DMS153 treated with DMSO at 0.1 percent for 48 hours (cell line): ENCODE results near the gene SLC35G6.
"Not testable (repeated sequence)": the region's sequence is repeated elsewhere in the genome, so short reads cannot be mapped to it uniquely, and the experiment has no call there.

Experiments used
- DNase-seq: peaks from one replicate; lab custom pipeline; 2025; ENCODE audit not compliant: unreplicated experiment; lab: John Stamatoyannopoulos, UW

Gene SLC35G6

GRCh38 chr17:7478276-7479212 is 2.7 kb upstream of the SLC35G6 start:
- DNase-seq = no peak

- DNase-seq = no peak
Observed at GRCh38 chr17:7479213-7480088, 1.8 kb upstream of the SLC35G6 start, which contains the start of gene ZBTB4. Gene ZBTB4, minus strand, starts transcription at chr17:7479631. Its CDS starts 12,830 bp downstream, at chr17:7466801.

DNA sequence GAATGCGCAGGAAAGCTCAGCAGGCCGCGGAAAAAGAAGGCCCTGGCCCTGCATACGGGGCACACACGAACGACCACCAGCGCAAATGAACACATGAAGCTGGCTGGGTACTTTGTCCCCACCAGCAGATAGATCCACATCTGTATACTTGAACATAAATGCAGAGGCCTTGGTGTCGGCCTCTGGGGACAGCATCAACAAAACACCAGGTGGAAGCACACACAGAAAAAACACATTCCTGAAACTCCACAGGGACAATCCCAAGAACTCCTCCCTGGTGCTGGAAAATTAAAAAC is 1.2 kb upstream of the SLC35G6 start:
- DNase-seq = no peak

GRCh38 chr17:7481842-7482741 is 846 bp downstream of the SLC35G6 start:
- not testable (repeated sequence) for DNase-seq

DNA sequence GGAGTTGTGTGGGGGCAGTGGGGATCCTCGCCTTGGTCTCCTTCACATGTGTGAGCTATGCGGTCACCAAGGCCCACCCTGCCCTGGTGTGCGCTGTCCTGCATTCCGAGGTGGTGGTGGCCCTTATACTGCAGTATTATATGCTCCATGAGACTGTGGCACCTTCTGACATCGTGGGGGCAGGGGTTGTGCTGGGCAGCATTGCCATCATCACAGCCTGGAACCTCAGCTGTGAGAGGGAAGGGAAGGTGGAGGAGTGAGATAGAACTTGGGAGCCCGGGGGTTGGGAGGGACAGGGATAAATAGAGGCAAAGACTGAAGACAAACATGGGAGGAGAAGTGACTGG is 1.5 kb downstream of the SLC35G6 start:
- DNase-seq = not testable (repeated sequence)

DNA sequence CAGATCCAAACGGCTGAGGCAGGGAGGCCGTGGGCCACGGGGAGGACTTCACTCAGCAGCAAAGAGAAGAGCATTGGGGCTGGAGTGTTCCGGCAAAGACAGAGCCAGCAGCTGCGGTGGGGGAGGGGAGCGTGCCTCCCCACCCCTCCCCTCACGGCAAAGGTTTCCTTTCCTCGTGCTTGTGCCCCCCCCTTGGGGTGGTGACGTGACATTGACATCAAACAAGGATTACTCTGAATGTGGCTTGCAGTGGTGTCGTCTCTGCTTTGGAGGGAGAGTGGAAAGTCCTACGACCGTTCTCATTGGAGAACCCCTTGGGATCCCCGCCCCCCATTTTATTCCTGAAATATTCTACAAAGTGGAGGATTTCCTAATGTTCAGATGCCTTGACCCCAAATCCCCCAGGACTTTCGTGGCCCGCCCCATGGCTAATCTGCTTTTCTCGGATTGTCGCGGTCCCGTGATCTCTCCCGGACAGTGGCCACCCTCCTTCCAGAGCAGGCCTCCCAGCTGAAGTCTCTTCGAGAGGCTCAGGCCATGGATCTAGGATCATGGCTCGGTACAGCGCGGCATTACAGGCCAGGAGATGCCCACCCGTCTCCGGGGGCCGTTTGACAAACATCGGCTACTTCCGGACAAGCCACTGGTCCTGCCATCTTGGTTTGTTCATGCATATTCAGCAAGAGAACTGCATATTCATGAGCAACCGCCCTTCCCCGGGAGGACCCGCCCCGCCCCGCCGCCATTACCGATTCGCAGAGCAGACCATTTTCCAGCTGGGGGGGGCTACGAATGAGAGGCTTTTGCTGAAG is 2.2 kb downstream of the SLC35G6 start:
- DNase-seq = peak; percentile 45

DNA sequence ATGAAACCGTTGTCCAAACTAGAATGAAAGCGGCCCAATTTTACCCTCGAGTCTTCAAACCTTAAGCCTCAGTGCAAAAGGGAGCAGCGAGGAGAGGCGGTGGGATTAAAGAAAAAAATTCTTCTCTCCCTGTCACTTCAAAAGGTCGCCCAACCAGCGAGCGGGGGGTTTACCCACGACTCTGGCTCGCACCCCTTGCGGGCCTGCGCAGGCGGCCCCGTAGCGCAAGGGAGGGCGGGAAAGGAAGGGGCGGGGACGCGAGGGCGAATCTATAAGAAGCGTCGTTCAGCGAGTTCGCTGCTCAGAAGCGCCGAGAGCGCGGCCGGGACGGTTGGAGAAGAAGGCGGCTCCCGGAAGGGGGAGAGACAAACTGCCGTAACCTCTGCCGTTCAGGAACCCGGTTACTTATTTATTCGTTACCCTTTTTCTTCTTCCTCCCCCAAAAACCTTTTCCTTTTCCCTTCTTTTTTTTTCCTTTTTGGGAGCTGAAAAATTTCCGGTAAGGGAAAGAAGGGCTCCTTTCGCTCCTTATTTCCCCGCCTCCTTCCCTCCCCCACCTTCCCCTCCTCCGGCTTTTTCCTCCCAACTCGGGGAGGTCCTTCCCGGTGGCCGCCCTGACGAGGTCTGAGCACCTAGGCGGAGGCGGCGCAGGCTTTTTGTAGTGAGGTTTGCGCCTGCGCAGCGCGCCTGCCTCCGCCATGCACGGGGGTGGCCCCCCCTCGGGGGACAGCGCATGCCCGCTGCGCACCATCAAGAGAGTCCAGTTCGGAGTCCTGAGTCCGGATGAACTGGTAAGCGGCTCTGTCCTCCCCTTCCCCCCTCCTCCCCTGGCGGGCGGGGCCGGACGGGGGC is 3.0 kb downstream of the SLC35G6 start, which contains the start of gene POLR2A:
Gene POLR2A (plus strand): TSS at position 300 of the 852 bp plus-strand sequence.
- DNase-seq = peak; percentile 48

- DNase-seq = no peak
Observed at GRCh38 chr17:7484919-7485377, 3.7 kb downstream of the SLC35G6 start.

- DNase-seq = no peak
Observed at GRCh38 chr17:7486181-7486580, 4.9 kb downstream of the SLC35G6 start.

DNA sequence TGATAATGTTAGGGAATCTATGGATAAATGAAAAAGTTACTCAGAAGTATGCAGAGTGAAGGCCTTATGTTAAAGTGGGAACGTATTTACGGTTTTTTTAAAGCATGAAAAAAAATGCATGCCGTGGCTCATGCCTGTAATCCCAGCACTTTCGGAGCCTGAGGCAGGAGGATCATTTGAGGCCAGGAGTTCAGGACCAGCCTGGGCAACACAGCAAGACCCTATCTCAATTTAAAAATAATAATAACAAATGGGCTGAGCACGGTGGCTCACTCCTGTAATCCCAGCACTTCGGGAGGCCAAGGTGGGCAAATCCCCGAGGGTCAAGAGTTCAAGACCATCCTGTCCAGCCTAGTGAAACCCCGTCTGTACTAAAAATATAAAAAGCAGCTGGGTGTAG is 8.9 kb downstream of the SLC35G6 start:
- DNase-seq = no peak

- no peak for DNase-seq
Observed at GRCh38 chr17:7491583-7491982, 10.3 kb downstream of the SLC35G6 start.

- no peak for DNase-seq
Observed at GRCh38 chr17:7493941-7494340, 12.7 kb downstream of the SLC35G6 start.

GRCh38 chr17:7495906-7496434 is 14.7 kb downstream of the SLC35G6 start:
- DNase-seq = no peak

DNA sequence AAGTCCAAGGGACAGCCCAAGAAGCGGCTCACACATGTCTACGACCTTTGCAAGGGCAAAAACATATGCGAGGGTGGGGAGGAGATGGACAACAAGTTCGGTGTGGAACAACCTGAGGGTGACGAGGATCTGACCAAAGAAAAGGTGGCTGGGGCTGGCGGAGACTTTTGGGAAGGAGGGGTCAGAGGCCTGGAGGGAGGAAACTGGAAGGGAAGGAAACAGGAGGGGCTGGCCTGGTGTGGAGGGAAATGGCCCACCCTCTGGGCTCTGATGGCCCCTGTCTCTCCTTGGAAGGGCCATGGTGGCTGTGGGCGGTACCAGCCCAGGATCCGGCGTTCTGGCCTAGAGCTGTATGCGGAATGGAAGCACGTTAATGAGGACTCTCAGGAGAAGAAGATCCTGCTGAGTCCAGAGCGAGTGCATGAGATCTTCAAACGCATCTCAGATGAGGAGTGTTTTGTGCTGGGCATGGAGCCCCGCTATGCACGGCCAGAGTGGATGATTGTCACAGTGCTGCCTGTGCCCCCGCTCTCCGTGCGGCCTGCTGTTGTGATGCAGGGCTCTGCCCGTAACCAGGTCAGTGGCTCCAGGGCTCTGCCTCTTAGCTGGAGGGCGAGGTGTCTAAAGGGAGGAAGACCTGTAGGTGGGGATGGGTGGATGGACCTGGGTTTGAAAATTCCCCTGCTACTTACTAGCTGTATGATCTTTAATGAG is 15.4 kb downstream of the SLC35G6 start:
- no peak for DNase-seq

GRCh38 chr17:7497228-7497627 is 16.0 kb downstream of the SLC35G6 start:
- DNase-seq = no peak

GRCh38 chr17:7497636-7498035 is 16.4 kb downstream of the SLC35G6 start:
- no peak for DNase-seq

DNA sequence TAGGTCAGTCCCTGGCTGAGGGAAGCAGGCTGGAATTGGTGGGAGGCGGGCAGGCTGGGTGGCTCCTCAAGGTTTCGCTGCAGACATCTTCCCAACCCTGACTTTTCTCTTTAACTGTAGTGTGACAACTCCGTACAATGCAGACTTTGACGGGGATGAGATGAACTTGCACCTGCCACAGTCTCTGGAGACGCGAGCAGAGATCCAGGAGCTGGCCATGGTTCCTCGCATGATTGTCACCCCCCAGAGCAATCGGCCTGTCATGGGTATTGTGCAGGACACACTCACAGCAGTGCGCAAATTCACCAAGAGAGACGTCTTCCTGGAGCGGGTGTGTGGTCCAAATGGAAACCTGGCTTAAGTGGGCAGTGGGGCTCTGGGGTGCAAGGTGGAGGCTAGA is 17.9 kb downstream of the SLC35G6 start:
- DNase-seq = no peak

GRCh38 chr17:7501729-7502128 is 20.5 kb downstream of the SLC35G6 start:
- DNase-seq = no peak
